Coronary artery (tissue), 2 donors: ENCODE data around the gene C4orf46.
"Not testable (repeated sequence)": the region's sequence is repeated elsewhere in the genome, so short reads cannot be mapped to it uniquely, and the experiment has no call there.

ENCODE experiments used
- DNase-seq: peaks from one replicate; pipeline ENCODE4 v3.0.0-alpha.2; 2017; ENCODE audit warnings: low spot score
- H3K27ac ChIP-seq, 2 donors: fragments of 200-600 bp; sonication (generic); one replicate each; pipeline ENCODE4 v1.5.1; 2016 to 2019
- H3K4me3 ChIP-seq: fragments of 200-600 bp; sonication (generic); 2 replicates; pipeline ENCODE4 v1.5.1; 2016; ENCODE audit warnings: mild to moderate bottlenecking, moderate library complexity
- CTCF ChIP-seq: fragments of 200-600 bp; sonication (generic); IDR thresholded peaks from one replicate; pipeline ENCODE4 v1.5.1; 2019; ENCODE audit warnings: antibody characterized with exemption

The C4orf46 gene

GRCh38 chr4:158669310-158669709 is 2.4 kb downstream of the C4orf46 start:
- Histone ChIP-seq H3K4me3 (no peak overlapping the region), H3K27ac (no peak overlapping the region)
- no peak for TF ChIP-seq CTCF
- no peak for DNase-seq

- H3K4me3 ChIP-seq = no peak overlapping the region
- no peak overlapping the region for H3K27ac ChIP-seq
- TF ChIP-seq CTCF = no peak
- DNase-seq = no peak
These were observed 4.0 kb downstream of the C4orf46 start for GRCh38 chr4:158667651-158668198.

- DNase-seq = no peak
- Histone ChIP-seq H3K27ac (no peak overlapping the region), H3K4me3 (no peak overlapping the region)
- TF ChIP-seq CTCF = no peak
These were observed 4.8 kb downstream of the C4orf46 start for GRCh38 chr4:158666892-158667291.

GRCh38 chr4:158664806-158665205 is 6.9 kb downstream of the C4orf46 start:
- no peak overlapping the region for H3K27ac ChIP-seq
- TF ChIP-seq CTCF = no peak
- no peak overlapping the region for H3K4me3 ChIP-seq
- no peak for DNase-seq

GRCh38 chr4:158663707-158664625 is 7.7 kb downstream of the C4orf46 start:
- H3K27ac ChIP-seq, H3K4me3 ChIP-seq, DNase-seq: not testable (repeated sequence)

GRCh38 chr4:158663255-158663654 is 8.4 kb downstream of the C4orf46 start:
- not testable (repeated sequence) for DNase-seq, H3K4me3 ChIP-seq, H3K27ac ChIP-seq

GRCh38 chr4:158657291-158657690 is 14.4 kb downstream of the C4orf46 start:
- no peak for DNase-seq
- no peak overlapping the region for H3K27ac ChIP-seq
- no peak for TF ChIP-seq CTCF
- no peak overlapping the region for H3K4me3 ChIP-seq

GRCh38 chr4:158656439-158656838 is 15.2 kb downstream of the C4orf46 start:
- no peak for TF ChIP-seq CTCF

More at GRCh38 chr4:158656439-158656838, 15.2 kb downstream of the C4orf46 start:
- Histone ChIP-seq H3K27ac (no peak overlapping the region), H3K4me3 (no peak overlapping the region)
- DNase-seq = no peak
